HepG2 (cell line): ENCODE results near the gene SPPL2B. TPM values are rescaled to one million over a fixed set of nuclear protein-coding genes. Genes with fewer than 3 reads are reported as not detected.

ENCODE experiments used
- ATF7 ChIP-seq, 2 experiments: fragments of 450-650 bp in 1 of 2; sonication (generic) in 1 of 2; formaldehyde crosslinking in 1 of 2; IDR thresholded peaks; 2 replicates each; pipeline versions ENCODE4 v1.4.0 to v1.6.1; 2016 to 2020; ENCODE audit warnings: antibody characterized with exemption in 1 of 2, mild to moderate bottlenecking in 1 of 2, missing genetic modification reagents in 1 of 2
- BRCA1 ChIP-seq: sonication (generic); formaldehyde crosslinking; IDR thresholded peaks from 2 replicates; pipeline ENCODE4 v1.4.0; 2020; ENCODE audit warnings: missing genetic modification reagents
- CHD4 ChIP-seq: fragments of 200-600 bp; sonication (generic); IDR thresholded peaks from 2 replicates; pipeline ENCODE4 v1.7.0; 2017; ENCODE audit warnings: mild to moderate bottlenecking, low read length, borderline replicate concordance
- CREB3 ChIP-seq: sonication (generic); formaldehyde crosslinking; IDR thresholded peaks from 2 replicates; pipeline ENCODE4 v1.5.0; 2020; ENCODE audit warnings: missing genetic modification reagents
- EHMT2 ChIP-seq: fragments of 200-600 bp; sonication (generic); IDR thresholded peaks from 2 replicates; pipeline ENCODE4 v1.7.0; 2017; ENCODE audit warnings: antibody characterized with exemption, low read depth, low read length, borderline replicate concordance
- FOSL2 ChIP-seq: sonication (generic); formaldehyde crosslinking; IDR thresholded peaks from 2 replicates; pipeline ENCODE4 v1.4.0; 2020; ENCODE audit warnings: missing genetic modification reagents
- HNRNPH1 ChIP-seq: fragments of 200-400 bp; formaldehyde crosslinking; optimal IDR thresholded peaks from 2 replicates; pipeline ENCODE3; 2017; ENCODE audit warnings: mild to moderate bottlenecking, low read depth, low read length
- KAT8 ChIP-seq: IDR thresholded peaks from 2 replicates; pipeline ENCODE4 v1.6.1; 2016; ENCODE audit warnings: missing genetic modification reagents, missing compliant biosample characterization
- NFIB ChIP-seq: sonication (generic); formaldehyde crosslinking; IDR thresholded peaks from 2 replicates; pipeline ENCODE4 v1.9.0; 2021; ENCODE audit warnings: missing genetic modification reagents, mild to moderate bottlenecking, borderline replicate concordance
- POLR2AphosphoS5 ChIP-seq: IDR thresholded peaks from 2 replicates; pipeline ENCODE4 v1.6.1; 2012; ENCODE audit warnings: low read depth, low read length
- SOX13 ChIP-seq, 3 experiments: fragments of 450-650 bp in 1 of 3; sonication (generic) in 1 of 3; formaldehyde crosslinking in 1 of 3; IDR thresholded peaks in 2 of 3; conservative IDR thresholded peaks in 1 of 3; 2 replicates each; pipeline versions ENCODE4 v1.5.0 to v1.6.1; 2016 to 2020; ENCODE audit warnings: antibody characterized with exemption in 1 of 3, mild to moderate bottlenecking in 1 of 3, missing compliant biosample characterization in 1 of 3, missing genetic modification reagents in 1 of 3, moderate library complexity in 1 of 3
- TMF1 ChIP-seq: sonication (generic); formaldehyde crosslinking; IDR thresholded peaks from 2 replicates; pipeline ENCODE4 v1.8.1; 2022; ENCODE audit warnings: low read depth, missing genetic modification reagents
- ZFP62 ChIP-seq: sonication (generic); formaldehyde crosslinking; IDR thresholded peaks from 2 replicates; pipeline ENCODE4 v1.4.0; 2020; ENCODE audit warnings: missing genetic modification reagents
- ZKSCAN5 ChIP-seq: sonication (generic); formaldehyde crosslinking; IDR thresholded peaks from 2 replicates; pipeline ENCODE4 v1.5.1; 2020; ENCODE audit warnings: mild to moderate bottlenecking, missing genetic modification reagents
- ZMYM4 ChIP-seq: sonication (generic); formaldehyde crosslinking; IDR thresholded peaks from 2 replicates; pipeline ENCODE4 v1.8.1; 2023; ENCODE audit warnings: mild to moderate bottlenecking, missing genetic modification reagents
- ZNF138 ChIP-seq: sonication (generic); formaldehyde crosslinking; IDR thresholded peaks from 2 replicates; pipeline ENCODE4 v1.5.0; 2020; ENCODE audit warnings: mild to moderate bottlenecking, low read depth, missing genetic modification reagents
- ZNF205 ChIP-seq: IDR thresholded peaks from 2 replicates; pipeline ENCODE4 v1.6.1; 2018; ENCODE audit warnings: missing biosample characterization, missing genetic modification reagents
- ZNF253 ChIP-seq: sonication (generic); formaldehyde crosslinking; IDR thresholded peaks from 2 replicates; pipeline ENCODE4 v1.8.0; 2022; ENCODE audit warnings: mild to moderate bottlenecking, missing genetic modification reagents, borderline replicate concordance
- ZNF333 ChIP-seq: sonication (generic); formaldehyde crosslinking; IDR thresholded peaks from 2 replicates; pipeline ENCODE4 v1.4.0; 2020; ENCODE audit warnings: mild to moderate bottlenecking, missing genetic modification reagents, borderline replicate concordance
- ZNF34 ChIP-seq: sonication (generic); formaldehyde crosslinking; IDR thresholded peaks from 2 replicates; pipeline ENCODE4 v1.4.0; 2020; ENCODE audit warnings: mild to moderate bottlenecking, missing genetic modification reagents, borderline replicate concordance
- ZNF354B ChIP-seq: sonication (generic); formaldehyde crosslinking; IDR thresholded peaks from 2 replicates; pipeline ENCODE4 v1.8.0; 2022; ENCODE audit warnings: mild to moderate bottlenecking, missing genetic modification reagents
- ZNF784 ChIP-seq: sonication (generic); formaldehyde crosslinking; IDR thresholded peaks from 2 replicates; pipeline ENCODE4 v1.5.1; 2020; ENCODE audit warnings: missing genetic modification reagents, mild to moderate bottlenecking, borderline replicate concordance
- polyA plus RNA-seq, 8 experiments: library from polyadenylated mRNA; depleted of rRNA in 3 of 8; stranded (reverse) in 7 of 8; unstranded in 1 of 8; fragments of >200 nt; fragmentation: Illumina TruSeq in 4 of 8; extraction: Trizol in 4 of 8; gene quantifications; 2 replicates each; pipeline versions ENCODE4 v1.2.1 to v1.2.3, GENCODE V29; 2011 to 2016; ENCODE audit warnings: low read depth in 4 of 8, missing spikeins in 1 of 8, mixed read lengths in 1 of 8; ENCODE audit not compliant: insufficient read depth in 1 of 8
- total RNA-seq, 5 experiments: library from RNA; depleted of rRNA; stranded (reverse); fragments of >200 nt; fragmentation: Illumina TruSeq; extraction: Trizol; gene quantifications; 2 replicates each; pipeline ENCODE4 v1.2.3, GENCODE V29; 2016; ENCODE audit warnings: low read depth in 1 of 5
- TF ChIP-seq, protein P1 (sequence below): sonication (generic); formaldehyde crosslinking; conservative IDR thresholded peaks from 2 replicates; pipeline ENCODE4 v1.4.0; 2020; ENCODE audit warnings: missing genetic modification reagents
- TF ChIP-seq, protein P2 (sequence below): IDR thresholded peaks from 2 replicates; pipeline ENCODE4 v1.6.1; 2016; ENCODE audit warnings: mild to moderate bottlenecking, missing biosample characterization, missing genetic modification reagents
- TF ChIP-seq, protein P3 (sequence below): IDR thresholded peaks from 2 replicates; pipeline ENCODE4 v1.6.1; 2016; ENCODE audit warnings: low read depth, borderline replicate concordance
- TF ChIP-seq, protein P4 (sequence below): sonication (generic); formaldehyde crosslinking; IDR thresholded peaks from 2 replicates; pipeline ENCODE4 v1.4.0; 2020; ENCODE audit warnings: mild to moderate bottlenecking, missing genetic modification reagents

SPPL2B gene
- total and polyA plus RNA-seq, 2 of the 13 experiments (the other 11 are each of a cell fraction or from before 2014, with no cell fraction given), result 14.9 to 15.2 TPM

DNA sequence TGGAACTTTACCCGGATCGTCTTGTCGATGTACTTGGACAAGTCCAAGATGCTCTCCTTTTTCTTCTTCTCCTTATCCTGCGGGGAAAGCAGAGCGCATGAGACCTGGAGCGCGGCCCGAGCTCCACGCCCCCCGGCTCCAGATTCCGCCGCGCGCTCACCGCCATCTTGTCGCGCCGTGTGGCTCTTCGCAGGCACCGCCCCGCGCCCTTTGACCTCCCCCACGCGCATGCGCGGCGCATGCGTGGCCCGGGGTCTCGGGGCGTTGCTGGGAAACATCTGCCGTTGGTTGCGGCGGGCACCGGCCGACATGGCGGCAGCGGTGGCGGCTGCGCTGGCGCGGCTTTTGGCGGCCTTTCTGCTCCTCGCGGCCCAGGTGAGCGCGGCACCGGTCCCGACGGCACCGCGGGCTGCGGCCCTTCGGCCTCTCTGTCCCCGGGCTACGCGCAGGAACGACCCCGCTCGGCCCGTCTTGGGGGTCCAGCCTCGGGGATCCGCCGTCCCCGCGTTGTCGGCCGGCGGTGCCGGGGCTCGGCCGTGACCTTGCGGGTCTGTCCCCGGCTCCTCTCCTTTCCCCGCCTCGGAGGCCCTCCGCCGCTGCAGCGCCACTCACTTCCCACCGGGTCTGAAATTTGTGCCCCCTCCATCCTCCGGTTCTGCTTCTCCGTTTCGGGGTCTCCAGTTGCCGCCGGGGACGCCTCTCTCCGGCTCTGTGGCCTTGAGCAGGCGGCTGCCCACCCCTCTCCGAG lies at the start of gene SPPL2B, which contains the start of gene LSM7 (continued):
- TF ChIP-seq SOX13 (IDR thresholded peaks at IDR 0.05) (no peak), SOX13 (CRISPR knock-in tag; conservative IDR thresholded peaks at IDR 0.05 in 1 of 2, IDR thresholded peaks at IDR 0.05 in 1 of 2) (0 out of 4 replicates have a peak, but pooled peaks of 1 of the 2 experiments have one; percentile 10), ZNF205 (CRISPR knock-in tag) (peak; percentile 45; the same call in 1 of the 2 replicates), CHD4 (no peak), ZNF34 (no peak), NFIB (CRISPR knock-in tag) (no peak), ZNF333 (CRISPR knock-in tag) (no peak; the same call in 1 of the 2 replicates), ZKSCAN5 (no peak), POLR2AphosphoS5 (peak; percentile 87), BRCA1 (CRISPR knock-in tag) (0 out of 2 replicates have a peak, but pooled peaks have one; percentile 68), FOSL2 (CRISPR knock-in tag) (peak; percentile 32; the same call in 1 of the 2 replicates), ZMYM4 (CRISPR knock-in tag) (peak; percentile 44; the same call in 1 of the 2 replicates), TMF1 (0 out of 2 replicates have a peak, but pooled peaks have one; percentile 60), ZNF784 (CRISPR knock-in tag) (no peak), ZNF138 (CRISPR knock-in tag) (peak; percentile 11; the same call in 1 of the 2 replicates), ZFP62 (no peak), EHMT2 (no peak), HNRNPH1 (no peak), ATF7 (IDR thresholded peaks at IDR 0.05) (no peak), ATF7 (CRISPR knock-in tag; IDR thresholded peaks at IDR 0.05) (no peak), ZNF253 (no peak), CREB3 (CRISPR knock-in tag) (peak; percentile 89), ZNF354B (CRISPR knock-in tag) (no peak), KAT8 (CRISPR knock-in tag) (peak; percentile 92)
- TF ChIP-seq, protein P1, sequence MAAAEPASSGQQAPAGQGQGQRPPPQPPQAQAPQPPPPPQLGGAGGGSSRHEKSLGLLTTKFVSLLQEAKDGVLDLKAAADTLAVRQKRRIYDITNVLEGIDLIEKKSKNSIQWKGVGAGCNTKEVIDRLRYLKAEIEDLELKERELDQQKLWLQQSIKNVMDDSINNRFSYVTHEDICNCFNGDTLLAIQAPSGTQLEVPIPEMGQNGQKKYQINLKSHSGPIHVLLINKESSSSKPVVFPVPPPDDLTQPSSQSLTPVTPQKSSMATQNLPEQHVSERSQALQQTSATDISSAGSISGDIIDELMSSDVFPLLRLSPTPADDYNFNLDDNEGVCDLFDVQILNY (CRISPR knock-in tag), result peak; percentile 62
- TF ChIP-seq, protein P2, sequence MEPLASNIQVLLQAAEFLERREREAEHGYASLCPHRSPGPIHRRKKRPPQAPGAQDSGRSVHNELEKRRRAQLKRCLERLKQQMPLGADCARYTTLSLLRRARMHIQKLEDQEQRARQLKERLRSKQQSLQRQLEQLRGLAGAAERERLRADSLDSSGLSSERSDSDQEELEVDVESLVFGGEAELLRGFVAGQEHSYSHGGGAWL (CRISPR knock-in tag), result no peak; the same call in 1 of the 2 replicates
- TF ChIP-seq, protein P3, sequence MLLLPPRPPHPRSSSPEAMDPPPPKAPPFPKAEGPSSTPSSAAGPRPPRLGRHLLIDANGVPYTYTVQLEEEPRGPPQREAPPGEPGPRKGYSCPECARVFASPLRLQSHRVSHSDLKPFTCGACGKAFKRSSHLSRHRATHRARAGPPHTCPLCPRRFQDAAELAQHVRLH (CRISPR knock-in tag), result no peak
- TF ChIP-seq, protein P4, sequence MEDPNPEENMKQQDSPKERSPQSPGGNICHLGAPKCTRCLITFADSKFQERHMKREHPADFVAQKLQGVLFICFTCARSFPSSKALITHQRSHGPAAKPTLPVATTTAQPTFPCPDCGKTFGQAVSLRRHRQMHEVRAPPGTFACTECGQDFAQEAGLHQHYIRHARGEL (CRISPR knock-in tag), result no peak
